ENCODE results near the gene MCCC2. TPM values are rescaled to one million over a fixed set of nuclear protein-coding genes. Genes with fewer than 3 reads are reported as not detected.

The MCCC2 gene
- total RNA-seq, 1 experiment from 2014 or later: 32.2 TPM

- intact Hi-C loops (cut with micrococcal nuclease): no loop called here
- no peaks in the 10 kb centered on the region for H4K20me1 ChIP-seq (ENCODE audit: low read length)
- no peak overlapping the region for H3K9ac ChIP-seq (ENCODE audit: low read length)
- ATAC-seq (no peak), DNase-seq (no peak)
- H3K27ac ChIP-seq (ENCODE audit: low read length): no peak overlapping the region
- ChIA-PET CTCF (no interaction called here), POLR2A (ENCODE audit: unreplicated experiment) (no interaction called here)
- no peaks in the 10 kb centered on the region for H3K9me2 ChIP-seq (replicated peaks; ENCODE audit: low read length)
- no TSS peak for BruUV-seq (replicated peaks)
- no peaks in the 10 kb centered on the region for H3K9me3 ChIP-seq (ENCODE audit: low read length)
- peaks cover 17% of the 10 kb centered on the region; the same call in 1 of the 2 replicates for H3K27me3 ChIP-seq (ENCODE audit: low read length)
- no peak overlapping the region for H2AFZ ChIP-seq (ENCODE audit: low read length)
- H3K36me3 ChIP-seq (ENCODE audit: low read depth, low read length): no peaks in the 10 kb centered on the region
- H3K4me2 ChIP-seq (ENCODE audit: low read length): no peak overlapping the region
- H3K4me3 ChIP-seq (ENCODE audit: low read length): no peak overlapping the region
- no peaks in the 10 kb centered on the region for H3K79me2 ChIP-seq (ENCODE audit: low read length)
- no peaks in the 10 kb centered on the region for H3F3A ChIP-seq (ENCODE audit: low read length, unreplicated experiment)
- no peaks in the 10 kb centered on the region for H3K4me1 ChIP-seq (ENCODE audit: insufficient read depth, low read length)
- TF ChIP-seq CTCF (conservative IDR thresholded peaks at IDR 0.05; ENCODE audit: low read depth, low read length) (no peak), EZH2 (IDR thresholded peaks at IDR 0.05; ENCODE audit: low read length, unreplicated experiment) (no peak)
Measured at GRCh38 chr5:71681296-71681695, 94.2 kb downstream of the MCCC2 start.

DNA sequence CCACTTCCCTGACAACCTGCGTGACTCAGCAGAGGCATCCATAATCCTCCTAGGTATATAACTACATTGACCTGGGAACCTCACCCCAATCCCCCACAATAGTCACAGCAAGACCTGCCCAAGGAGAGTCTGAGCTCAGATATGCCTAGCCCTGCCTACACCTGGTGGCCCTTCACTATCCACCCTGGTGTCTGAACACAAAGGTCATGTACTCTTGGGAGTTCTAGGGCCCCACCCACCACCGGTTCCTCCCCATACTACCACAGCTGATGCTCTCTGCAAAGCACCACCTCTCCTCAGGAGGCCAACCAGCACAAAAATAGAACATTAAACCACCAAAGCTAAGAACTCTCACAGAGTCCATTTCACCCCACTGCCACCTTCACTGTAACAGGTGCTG lies 97.2 kb downstream of the MCCC2 start:
- CTCF ChIA-PET: no interaction called here
- no peaks in the 10 kb centered on the region for H3K79me2 ChIP-seq (ENCODE audit: low read length)

More for the DNA sequence above, 97.2 kb downstream of the MCCC2 start:
- Histone ChIP-seq H3K4me2 (ENCODE audit: low read length) (no peak overlapping the region), H3K9me3 (ENCODE audit: low read length) (no peaks in the 10 kb centered on the region), H4K20me1 (ENCODE audit: low read length) (no peaks in the 10 kb centered on the region), H3K36me3 (ENCODE audit: low read depth, low read length) (no peaks in the 10 kb centered on the region), H3K9ac (ENCODE audit: low read length) (no peak overlapping the region), H3K27me3 (ENCODE audit: low read length) (peaks cover 14% of the 10 kb centered on the region; the same call in 1 of the 2 replicates), H3K27ac (ENCODE audit: low read length) (no peak overlapping the region), H3K4me1 (ENCODE audit: insufficient read depth, low read length) (no peaks in the 10 kb centered on the region), H2AFZ (ENCODE audit: low read length) (no peak overlapping the region), H3F3A (ENCODE audit: low read length, unreplicated experiment) (no peaks in the 10 kb centered on the region), H3K4me3 (ENCODE audit: low read length) (no peak overlapping the region), H3K9me2 (replicated peaks; ENCODE audit: low read length) (no peaks in the 10 kb centered on the region)
- ATAC-seq (no peak), DNase-seq (no peak)
- POLR2A ChIA-PET (ENCODE audit: unreplicated experiment): no interaction called here
- TF ChIP-seq EZH2phosphoT487 (IDR thresholded peaks at IDR 0.05; ENCODE audit: borderline replicate concordance, low read length) (no peak), EZH2 (IDR thresholded peaks at IDR 0.05; ENCODE audit: low read length, unreplicated experiment) (no peak), CTCF (conservative IDR thresholded peaks at IDR 0.05; ENCODE audit: low read depth, low read length) (no peak)
- intact Hi-C loops (cut with micrococcal nuclease): no loop called here
- no TSS peak for BruUV-seq (replicated peaks)
